HG03045 (cell line): ENCODE data around the gene CDCA8.

Experiments used
- ATAC-seq: cut with Tn5 transposase; IDR thresholded peaks from one replicate; pipeline ENCODE4 v1.9.1; 2021; ENCODE audit warnings: mild to moderate bottlenecking, moderate library complexity; ENCODE audit not compliant: unreplicated experiment

The CDCA8 gene

DNA sequence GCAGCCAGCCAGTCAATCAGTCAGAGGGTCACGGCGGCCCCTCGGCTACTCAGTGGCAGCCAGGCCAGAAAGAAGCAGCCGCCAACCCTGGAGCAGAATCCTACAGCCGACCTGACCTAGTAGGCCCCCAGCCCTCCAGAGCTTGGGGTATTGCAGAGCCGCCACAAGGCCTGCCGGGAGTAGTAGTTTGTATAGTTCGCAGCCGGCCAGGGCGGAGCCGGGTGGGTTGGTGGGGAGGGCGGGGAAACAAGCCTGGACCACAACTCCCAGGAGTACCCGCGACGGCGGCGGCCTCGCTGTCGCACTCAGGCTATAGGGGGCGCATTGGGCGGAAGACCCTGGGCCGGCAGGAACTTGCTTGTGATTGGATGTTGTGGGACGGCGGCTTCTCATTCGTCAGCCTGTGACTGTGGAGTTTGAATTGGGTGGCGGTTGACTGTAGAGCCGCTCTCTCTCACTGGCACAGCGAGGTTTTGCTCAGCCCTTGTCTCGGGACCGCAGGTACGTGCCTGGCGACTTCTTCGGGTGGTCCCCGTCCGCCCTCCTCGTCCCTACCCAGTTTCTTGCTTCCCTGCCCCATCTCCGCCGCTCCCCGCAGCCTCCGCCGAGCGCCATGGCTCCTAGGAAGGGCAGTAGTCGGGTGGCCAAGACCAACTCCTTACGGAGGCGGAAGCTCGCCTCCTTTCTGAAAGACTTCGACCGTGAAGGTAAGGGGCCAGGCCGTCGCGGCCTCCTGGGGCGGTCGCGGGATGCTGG is at the start of gene CDCA8:
Gene CDCA8, plus strand, starts transcription at position 439 of the 756 bp plus-strand sequence. Its CDS starts 175 bp downstream, at position 614.
- peak; percentile 80 for ATAC-seq

GRCh38 chr1:37647281-37647680 is 45.0 kb upstream of the CDCA8 start:
- no peak for ATAC-seq

DNA sequence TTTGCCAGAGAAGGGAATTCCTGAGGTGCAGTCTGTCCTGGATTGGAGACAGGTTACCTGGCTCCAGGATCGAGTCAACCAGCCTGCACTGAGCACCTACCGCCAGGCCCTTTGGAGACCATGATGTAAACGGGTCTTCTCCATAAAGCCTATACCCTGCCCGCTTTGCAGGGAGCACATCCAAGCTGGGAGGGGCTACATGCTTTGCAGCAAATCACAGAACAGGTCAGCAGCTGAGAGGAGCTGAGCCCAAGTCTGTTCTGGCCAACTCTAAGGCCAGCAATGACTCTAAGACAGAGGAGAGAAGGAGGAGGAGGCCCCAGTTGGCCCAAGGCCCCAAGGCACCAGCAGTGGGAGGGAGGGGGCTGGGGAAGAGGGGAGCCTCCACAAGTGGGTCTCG is 42.1 kb upstream of the CDCA8 start:
- ATAC-seq, result no peak

DNA sequence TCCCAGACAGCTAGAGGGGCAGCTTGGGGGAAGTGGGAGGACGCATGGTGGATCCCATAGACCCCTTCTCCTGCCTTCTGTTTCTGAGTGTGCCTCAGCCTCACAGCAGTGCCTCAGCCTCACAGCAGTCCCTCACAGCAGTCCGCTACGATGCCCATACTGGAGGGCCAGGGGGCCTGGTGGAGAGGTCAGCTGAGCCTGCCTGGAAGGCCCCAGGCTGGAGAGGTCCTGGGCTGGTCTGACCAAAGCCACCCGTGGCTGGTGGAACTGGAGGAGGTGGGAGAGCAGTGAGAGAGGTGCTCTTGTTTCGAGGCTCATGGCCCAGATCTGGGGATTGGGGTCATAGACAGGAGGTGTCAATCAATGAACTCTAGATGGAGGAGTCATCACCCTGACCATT is 41.6 kb upstream of the CDCA8 start:
- no peak for ATAC-seq

DNA sequence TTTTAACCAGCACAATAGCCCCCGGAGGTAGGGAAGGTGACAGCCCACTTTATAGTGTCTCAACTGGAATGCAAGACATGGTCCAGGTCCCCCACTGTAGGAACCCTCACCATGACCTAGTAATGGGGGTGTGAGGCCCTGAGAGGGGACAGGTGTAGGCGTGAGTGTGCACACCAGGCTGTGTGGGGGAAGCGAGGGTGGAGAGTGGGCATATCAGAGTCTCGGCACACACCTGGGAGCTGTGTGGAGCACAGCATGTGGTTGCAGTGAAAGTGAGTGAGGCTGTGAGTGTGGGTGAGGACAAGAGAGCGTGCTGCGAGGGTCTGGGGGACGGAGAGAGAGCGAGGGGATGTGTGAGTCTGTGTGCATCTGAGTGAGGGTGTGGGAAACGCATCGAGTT is 40.5 kb upstream of the CDCA8 start:
- no peak for ATAC-seq

- no peak for ATAC-seq
Measured at GRCh38 chr1:37652976-37653375, 39.3 kb upstream of the CDCA8 start.

DNA sequence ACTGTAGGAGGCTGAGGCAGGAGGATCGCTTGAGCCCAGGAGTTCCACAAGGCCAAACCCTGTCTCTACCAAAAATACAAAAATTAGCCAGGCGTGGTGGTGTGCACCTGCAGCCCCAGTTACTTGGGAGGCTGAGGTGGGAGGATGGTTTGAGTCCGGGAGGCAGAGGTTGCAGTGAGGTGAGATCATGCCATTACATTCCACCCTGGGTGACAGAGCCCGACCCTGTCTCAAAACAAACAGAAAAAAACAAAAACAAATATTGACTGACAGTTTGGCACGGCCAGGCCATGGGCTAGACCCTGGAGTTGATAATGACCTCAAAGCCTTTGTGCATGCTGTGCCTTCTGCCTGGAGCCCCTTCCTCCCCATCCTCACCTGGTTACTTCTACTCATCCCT is 38.4 kb upstream of the CDCA8 start:
- ATAC-seq, result no peak

DNA sequence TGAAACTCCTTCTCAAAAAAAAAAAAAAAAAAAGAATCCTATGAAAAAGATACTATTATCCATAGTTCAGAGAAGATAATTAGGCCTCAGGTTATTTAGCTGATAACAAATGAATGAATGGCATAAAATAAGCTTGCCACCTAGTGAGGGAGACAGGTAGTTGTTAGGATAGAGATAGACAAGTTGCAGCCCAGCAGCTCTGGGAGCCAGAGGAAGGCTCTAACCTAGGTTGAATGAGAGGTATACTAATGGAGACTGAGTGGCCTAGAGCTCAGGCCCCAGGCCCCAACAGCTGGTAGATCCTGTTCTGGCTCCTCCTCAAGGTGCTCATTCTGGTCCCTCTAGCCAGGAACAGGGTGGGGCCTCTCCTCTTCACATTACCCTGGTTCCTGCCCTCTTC is 37.0 kb upstream of the CDCA8 start:
- no peak for ATAC-seq

DNA sequence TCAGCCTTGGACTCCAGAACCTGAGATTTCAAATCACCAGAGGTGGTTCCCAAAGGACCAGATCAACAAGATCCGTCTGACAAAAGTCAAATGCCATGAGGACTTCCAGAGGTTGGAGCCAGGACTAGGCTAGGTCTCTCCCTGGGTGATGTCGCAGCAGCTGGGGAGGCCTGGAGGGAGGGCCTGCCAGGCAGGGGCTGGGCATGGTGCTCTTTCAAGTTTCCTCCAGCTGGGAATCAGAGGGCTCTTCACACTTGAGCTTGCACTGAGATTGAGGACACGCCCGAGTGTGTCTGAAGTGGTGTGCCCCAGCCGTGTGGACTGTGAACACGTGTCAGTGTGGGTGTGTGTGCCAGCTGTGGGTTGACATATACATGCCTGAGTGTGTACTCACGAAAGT is 36.3 kb upstream of the CDCA8 start:
- no peak for ATAC-seq

GRCh38 chr1:37656881-37657280 is 35.4 kb upstream of the CDCA8 start:
- ATAC-seq, result no peak

DNA sequence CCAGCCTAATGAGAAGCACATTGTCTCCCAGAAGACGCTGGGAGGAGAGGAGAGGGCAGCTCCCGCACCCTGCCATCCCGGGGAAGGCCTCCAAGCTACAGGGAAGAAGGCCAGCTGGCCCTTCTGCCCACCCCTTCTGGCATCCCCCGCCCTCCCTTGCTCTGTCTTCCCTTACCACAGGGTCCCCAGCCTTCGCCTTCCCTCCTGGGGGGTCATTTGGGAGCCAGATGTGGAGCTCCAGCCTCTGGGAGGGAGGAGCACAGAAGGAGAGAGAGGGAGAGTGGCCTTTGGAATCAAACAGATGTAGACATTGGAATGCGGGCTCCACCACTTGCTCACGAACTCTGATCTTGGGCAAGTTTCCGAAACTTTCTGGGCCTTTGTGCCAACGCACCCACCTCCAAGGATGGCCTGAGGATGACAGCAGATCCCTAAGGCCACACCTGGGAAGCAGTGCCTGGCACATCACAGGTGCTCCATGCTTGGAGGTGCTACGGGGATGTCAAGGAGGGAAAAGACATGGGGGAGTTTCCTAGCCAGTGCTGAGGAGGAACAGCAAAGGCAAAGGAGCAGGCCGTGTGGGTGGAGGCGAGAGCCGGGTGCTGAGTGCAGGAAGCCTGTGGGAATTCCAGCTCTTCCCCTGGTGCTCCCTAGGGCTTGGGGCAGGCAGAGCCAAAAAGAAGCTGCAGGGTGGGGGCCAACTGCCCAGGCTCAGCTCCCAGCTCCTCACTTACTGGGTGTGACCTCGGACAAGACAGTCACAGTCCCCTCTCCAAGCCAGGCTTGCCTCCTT is 34.5 kb upstream of the CDCA8 start:
- no peak for ATAC-seq

DNA sequence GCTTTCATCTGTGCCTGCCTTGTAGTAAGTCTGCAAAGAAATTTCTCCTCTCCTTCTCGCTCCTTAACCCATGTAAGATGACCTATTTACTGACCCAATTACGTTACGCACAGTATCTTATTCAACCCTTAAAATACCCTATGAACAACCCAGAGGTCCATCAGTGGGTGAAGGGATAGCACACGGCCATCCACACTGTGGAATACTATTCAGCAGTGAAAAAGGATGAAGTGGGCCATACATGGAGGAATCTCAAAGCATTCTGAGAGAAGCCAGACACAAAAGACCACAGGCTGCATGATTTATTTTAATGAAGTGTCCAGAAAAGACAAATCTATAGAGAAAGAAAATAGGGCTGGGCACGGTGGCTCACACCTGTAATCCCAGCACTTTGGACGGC is 33.8 kb upstream of the CDCA8 start:
- no peak for ATAC-seq

DNA sequence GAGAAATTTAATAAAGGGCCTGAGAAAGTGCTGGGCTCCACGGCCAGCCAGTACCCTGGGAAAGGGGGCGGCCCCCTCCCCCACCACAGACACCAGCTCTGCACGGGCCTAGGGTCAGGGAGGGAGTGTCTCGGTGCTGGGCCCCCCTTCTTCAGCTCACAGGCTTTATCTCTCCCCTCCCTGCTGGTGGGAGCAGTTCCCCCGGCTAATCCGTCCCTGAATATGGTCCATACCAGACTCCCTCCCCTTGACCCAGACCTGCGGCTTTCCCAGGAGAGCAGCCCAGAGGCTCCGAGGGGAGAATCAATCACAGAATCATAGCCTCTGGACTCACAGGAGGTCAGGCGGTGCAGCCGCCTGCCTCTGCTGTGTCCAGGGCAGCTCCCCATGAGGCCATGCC is 31.7 kb upstream of the CDCA8 start:
- ATAC-seq, result no peak

GRCh38 chr1:37661401-37661800 is 30.9 kb upstream of the CDCA8 start:
- ATAC-seq, result no peak

DNA sequence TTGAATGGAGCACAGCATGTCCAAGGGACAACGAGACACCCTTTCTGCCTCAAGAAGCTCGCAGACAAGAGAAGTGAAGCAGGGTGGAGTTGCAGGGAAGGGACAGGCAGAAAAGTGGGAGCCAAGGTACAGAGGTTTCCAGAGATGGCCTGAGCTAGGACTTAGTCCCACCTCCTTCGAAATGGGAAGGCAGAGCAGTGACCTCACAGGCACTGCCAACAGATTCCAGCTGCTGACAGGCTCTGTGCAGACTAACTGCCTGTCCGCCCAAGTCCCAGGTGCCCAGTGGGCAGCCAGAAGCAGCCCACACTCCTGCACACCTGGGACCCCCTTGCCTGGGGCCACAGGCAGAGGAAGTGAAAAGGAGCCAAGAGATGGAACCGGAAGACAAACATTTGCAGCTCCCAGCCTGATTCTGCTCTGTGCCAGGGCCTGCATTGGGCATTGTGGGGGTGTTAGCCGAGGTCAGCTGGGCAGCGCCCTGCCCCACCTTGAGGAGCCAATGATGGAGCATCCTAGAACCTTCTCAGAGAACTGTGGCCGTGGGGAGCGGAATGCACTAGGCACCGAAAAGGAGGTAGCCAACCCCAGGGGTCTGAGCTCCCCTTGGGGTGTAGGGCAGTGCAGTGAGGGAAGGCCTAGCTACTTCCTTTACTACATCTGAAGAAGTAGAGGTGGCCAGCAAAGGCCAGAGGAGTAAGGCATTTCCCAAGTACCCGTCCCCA is 30.1 kb upstream of the CDCA8 start:
- no peak for ATAC-seq

DNA sequence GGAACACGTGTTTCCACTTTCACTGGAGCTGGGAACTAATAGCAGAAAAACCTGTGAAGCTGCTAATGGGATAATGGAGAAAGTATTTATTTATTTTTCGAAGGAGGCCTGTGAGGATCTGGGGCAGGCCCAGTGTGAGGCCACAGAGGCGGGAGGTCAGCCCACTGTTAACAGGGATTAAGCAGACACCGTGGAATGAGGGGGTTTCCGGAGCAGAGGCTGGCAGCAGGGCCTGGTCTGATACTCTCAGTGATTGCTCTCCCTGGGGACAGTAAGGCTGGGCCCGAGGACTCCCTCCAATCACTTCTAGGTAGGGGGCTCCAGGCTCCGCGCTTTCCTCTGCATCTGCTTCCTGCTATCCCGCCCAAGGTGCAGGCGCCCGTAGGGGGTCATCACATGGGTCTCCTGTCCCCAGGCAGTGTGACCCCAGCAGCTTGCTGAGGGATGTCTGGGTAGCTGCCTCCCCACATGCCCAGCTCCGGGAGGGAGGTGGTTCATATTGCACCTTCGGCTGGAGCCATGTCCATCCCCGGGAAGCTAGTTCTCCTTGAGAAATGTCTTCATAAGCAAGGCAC is 28.8 kb upstream of the CDCA8 start:
- ATAC-seq, result no peak

GRCh38 chr1:37666241-37666867 is 26.0 kb upstream of the CDCA8 start:
- no peak for ATAC-seq

- ATAC-seq, result no peak
Measured at GRCh38 chr1:37667023-37667671, 25.2 kb upstream of the CDCA8 start.

- ATAC-seq, result no peak
Measured at GRCh38 chr1:37670133-37670532, 22.2 kb upstream of the CDCA8 start.

DNA sequence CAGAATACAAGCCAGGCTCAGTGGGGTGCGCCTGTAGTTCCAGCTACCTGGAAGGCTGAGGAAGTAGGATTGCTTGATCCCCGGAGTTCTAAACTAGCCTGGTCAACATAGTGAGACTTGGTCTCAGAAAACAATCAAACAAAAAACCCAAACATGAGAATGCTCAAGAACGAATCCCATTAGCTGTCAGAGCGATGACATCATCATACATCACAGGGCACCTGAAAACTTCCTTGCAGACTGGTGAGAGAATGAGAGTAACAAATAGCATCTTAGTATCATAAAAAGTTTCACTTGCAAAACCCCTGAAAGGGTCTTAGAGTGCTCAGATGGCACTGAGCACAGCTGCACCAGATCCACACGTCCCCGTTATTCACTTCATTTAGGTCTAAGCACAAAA is 21.1 kb upstream of the CDCA8 start:
- no peak for ATAC-seq
